ENCODE measurements around the gene CHMP1B. TPM values are rescaled to one million over a fixed set of nuclear protein-coding genes. Genes with fewer than 3 reads are reported as not detected.
A peak's percentile ranks its signal among the peaks of the same experiment; 100 is the strongest.

Gene CHMP1B
- total RNA-seq, 1 experiment from 2014 or later, result 38.7 TPM

DNA sequence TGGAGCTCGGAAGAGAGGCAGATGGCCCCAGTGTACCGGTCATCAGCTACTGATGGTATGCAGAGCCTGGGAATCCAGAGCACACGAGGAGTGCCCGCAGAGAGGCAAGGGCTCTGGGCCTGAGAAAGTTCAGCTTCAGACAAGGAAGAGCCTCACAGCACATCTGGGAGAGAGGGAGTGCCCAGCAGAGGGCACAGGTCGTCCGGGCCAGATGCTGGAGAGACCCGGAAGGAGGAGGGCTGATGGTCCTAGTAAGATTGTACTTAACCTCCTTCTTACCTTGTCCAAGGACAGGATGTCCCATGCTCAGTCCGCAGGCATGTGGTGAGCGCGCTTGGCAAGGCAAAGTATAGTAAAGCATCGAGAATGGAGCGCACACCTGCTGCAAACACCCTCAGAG is 24.4 kb upstream of the CHMP1B start:
- H2BK15ac ChIP-seq (ENCODE audit: low read depth, low read length), result no peak overlapping the region
- TF ChIP-seq, protein P1, sequence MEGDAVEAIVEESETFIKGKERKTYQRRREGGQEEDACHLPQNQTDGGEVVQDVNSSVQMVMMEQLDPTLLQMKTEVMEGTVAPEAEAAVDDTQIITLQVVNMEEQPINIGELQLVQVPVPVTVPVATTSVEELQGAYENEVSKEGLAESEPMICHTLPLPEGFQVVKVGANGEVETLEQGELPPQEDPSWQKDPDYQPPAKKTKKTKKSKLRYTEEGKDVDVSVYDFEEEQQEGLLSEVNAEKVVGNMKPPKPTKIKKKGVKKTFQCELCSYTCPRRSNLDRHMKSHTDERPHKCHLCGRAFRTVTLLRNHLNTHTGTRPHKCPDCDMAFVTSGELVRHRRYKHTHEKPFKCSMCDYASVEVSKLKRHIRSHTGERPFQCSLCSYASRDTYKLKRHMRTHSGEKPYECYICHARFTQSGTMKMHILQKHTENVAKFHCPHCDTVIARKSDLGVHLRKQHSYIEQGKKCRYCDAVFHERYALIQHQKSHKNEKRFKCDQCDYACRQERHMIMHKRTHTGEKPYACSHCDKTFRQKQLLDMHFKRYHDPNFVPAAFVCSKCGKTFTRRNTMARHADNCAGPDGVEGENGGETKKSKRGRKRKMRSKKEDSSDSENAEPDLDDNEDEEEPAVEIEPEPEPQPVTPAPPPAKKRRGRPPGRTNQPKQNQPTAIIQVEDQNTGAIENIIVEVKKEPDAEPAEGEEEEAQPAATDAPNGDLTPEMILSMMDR (conservative IDR thresholded peaks at IDR 0.05), result peak; percentile 49; the same call in 2 of the 3 replicates
- H3K27ac Mint-ChIP-seq, result peak overlapping the region in 1 of 3 experiments; percentile 31; a peak in 2 of 7 replicates
- H3K4me2 ChIP-seq (ENCODE audit: insufficient read depth, insufficient read length, low read length), result no peak overlapping the region
- H3T11ph ChIP-seq (ENCODE audit: low read length), result no peak overlapping the region
- H3K79me2 ChIP-seq (ENCODE audit: insufficient read depth, low read length), result no peaks in the 10 kb centered on the region
- H2BK12ac ChIP-seq (ENCODE audit: insufficient read length, low read depth, low read length), result no peak overlapping the region
- no peak overlapping the region for H3K4me3 Mint-ChIP-seq
- no peak overlapping the region for H3K18ac ChIP-seq (ENCODE audit: insufficient read length, low read depth, low read length)
- no peak overlapping the region for H3K4ac ChIP-seq (ENCODE audit: low read depth, low read length)
- H3K79me1 ChIP-seq (ENCODE audit: insufficient read depth, low read depth, low read length, poor library complexity, severe bottlenecking), result no peaks in the 10 kb centered on the region
- no peak overlapping the region for H4K8ac ChIP-seq (replicated peaks; ENCODE audit: insufficient read length, low read depth, low read length)
- H3K36me3 Mint-ChIP-seq (ENCODE audit: insufficient read depth in 1 of 3, low read depth in 3 of 3), result peaks cover 3 to 6% (median 5%) of the 10 kb centered on the region in 3 experiments; a peak in 5 of 7 replicates
- no peak overlapping the region for H3K27ac ChIP-seq (ENCODE audit: insufficient read length, low read depth, low read length)
- H4K20me1 ChIP-seq (ENCODE audit: control insufficient read depth, insufficient read depth, insufficient read length), result no peaks in the 10 kb centered on the region
- H2BK5ac ChIP-seq (ENCODE audit: insufficient read length, low read length), result no peak overlapping the region
- H4K5ac ChIP-seq (ENCODE audit: insufficient read length, low read depth, low read length), result no peak overlapping the region
- no peak overlapping the region for H3K56ac ChIP-seq (ENCODE audit: insufficient read length, low read depth, low read length)
- no peaks in the 10 kb centered on the region for H3K23me2 ChIP-seq (ENCODE audit: insufficient read length, low read depth, low read length, poor library complexity, severe bottlenecking)
- H3K9ac ChIP-seq (ENCODE audit: extremely low read depth, insufficient read length, low read length), result no peak overlapping the region
- peak; percentile 65 for DNase-seq
- no peak overlapping the region for H2BK20ac ChIP-seq (ENCODE audit: low read depth, low read length, poor library complexity, severe bottlenecking)
- no peaks in the 10 kb centered on the region for H3K9me3 ChIP-seq (ENCODE audit: control insufficient read depth, low read depth, low read length)
- WGBS (ENCODE audit: extremely low coverage, insufficient read length, low lambda C conversion rate), result no CpG with 5 or more reads among the region's 12 CpGs
- H2AFZ ChIP-seq (ENCODE audit: low read length), result no peak overlapping the region
- no peak overlapping the region for H2BK120ac ChIP-seq (ENCODE audit: low read depth, low read length, poor library complexity, severe bottlenecking)
- H3K27me3 Mint-ChIP-seq (ENCODE audit: low read depth), result no peaks in the 10 kb centered on the region
- no peak overlapping the region for H4K91ac ChIP-seq (ENCODE audit: insufficient read length, low read depth, low read length)
- no peak overlapping the region for H3K23ac ChIP-seq (ENCODE audit: insufficient read length, low read depth, low read length)
- H3K27me3 ChIP-seq (ENCODE audit: insufficient read depth, low read length), result no peaks in the 10 kb centered on the region
- peaks cover 30 to 43% of the 10 kb centered on the region in 2 experiments for H3K4me1 Mint-ChIP-seq
- H3K9me3 Mint-ChIP-seq, result peaks cover 0 to 4% of the 10 kb centered on the region in 2 experiments; a peak in 1 of 5 replicates
- no peak overlapping the region for H3K14ac ChIP-seq (ENCODE audit: insufficient read depth, low read length)
- peaks cover 6% of the 10 kb centered on the region; the same call in 1 of the 2 replicates for H3K4me1 ChIP-seq (ENCODE audit: insufficient read depth, low read length)
- no peak overlapping the region for H2AK5ac ChIP-seq (ENCODE audit: insufficient read length, low read length)
